DMS114 treated with DMSO at 0.1 percent for 48 hours (cell line): ENCODE results near the gene ENDOU.

ENCODE experiments used
- DNase-seq: peaks from one replicate; lab custom pipeline; 2025; ENCODE audit not compliant: unreplicated experiment; lab: John Stamatoyannopoulos, UW

ENDOU gene

GRCh38 chr12:47722136-47722834 is 3.0 kb downstream of the ENDOU start:
- no peak for DNase-seq

GRCh38 chr12:47721431-47721973 is 3.8 kb downstream of the ENDOU start:
- DNase-seq, result no peak

- no peak for DNase-seq
Measured at GRCh38 chr12:47718531-47718930, 6.8 kb downstream of the ENDOU start.

- DNase-seq, result no peak
Measured at GRCh38 chr12:47717443-47718193, 7.7 kb downstream of the ENDOU start.

GRCh38 chr12:47717046-47717442 is 8.2 kb downstream of the ENDOU start:
- DNase-seq, result no peak

- no peak for DNase-seq
Measured at GRCh38 chr12:47715877-47716548, 9.3 kb downstream of the ENDOU start.

- peak; percentile 54 for DNase-seq
Measured at GRCh38 chr12:47715393-47715876, 9.9 kb downstream of the ENDOU start.

GRCh38 chr12:47714826-47715386 is 10.4 kb downstream of the ENDOU start:
- DNase-seq, result no peak

- no peak for DNase-seq
Measured at GRCh38 chr12:47712171-47712570, 13.1 kb downstream of the ENDOU start.

GRCh38 chr12:47711448-47711847 is 13.8 kb downstream of the ENDOU start:
- no peak for DNase-seq

GRCh38 chr12:47710278-47710677 is 15.0 kb downstream of the ENDOU start:
- DNase-seq, result no peak

- no peak for DNase-seq
Measured at GRCh38 chr12:47709671-47710070, 15.6 kb downstream of the ENDOU start.

- DNase-seq, result no peak
Measured at GRCh38 chr12:47709237-47709636, 16.1 kb downstream of the ENDOU start.

- no peak for DNase-seq
Measured at GRCh38 chr12:47707905-47708543, 17.3 kb downstream of the ENDOU start.

GRCh38 chr12:47707355-47707754 is 17.9 kb downstream of the ENDOU start:
- no peak for DNase-seq

GRCh38 chr12:47705566-47706425 is 19.5 kb downstream of the ENDOU start, which contains the start of gene RPAP3:
Gene RPAP3 (minus strand): TSS chr12:47706030. CDS start chr12:47702840, 3,190 bp downstream.
- DNase-seq, result peak; percentile 90

- DNase-seq, result no peak
Measured at GRCh38 chr12:47705229-47705565, 20.1 kb downstream of the ENDOU start.

- no peak for DNase-seq
Measured at GRCh38 chr12:47704719-47705118, 20.6 kb downstream of the ENDOU start.

- no peak for DNase-seq
Measured at GRCh38 chr12:47700263-47700662, 25.0 kb downstream of the ENDOU start.

- DNase-seq, result no peak
Measured at GRCh38 chr12:47698631-47699030, 26.7 kb downstream of the ENDOU start.
